DOHH2 (cell line): ENCODE results near the gene ZNF155.
A peak's percentile ranks its signal among the peaks of the same experiment; 100 is the strongest.

Source experiments
- H3F3A ChIP-seq: fragments of 200-600 bp; sonication (generic), shearing (Covaris generic); 2 replicates; pipeline ENCODE4 v1.6.0; 2016; ENCODE audit warnings: antibody characterized with exemption, mild to moderate bottlenecking; ENCODE audit not compliant: control insufficient read depth, insufficient read depth
- H3K27ac ChIP-seq: fragments of 200-600 bp; sonication (generic); 2 replicates; pipeline ENCODE4 v1.5.1; 2014; ENCODE audit warnings: low read depth, mild to moderate bottlenecking, low read length, moderate library complexity
- H3K27me3 ChIP-seq: fragments of 200-600 bp; sonication (generic); 2 replicates; pipeline ENCODE4 v1.6.1; 2014; ENCODE audit warnings: mild to moderate bottlenecking, low read length, mixed read lengths; ENCODE audit not compliant: control insufficient read depth
- H3K36me3 ChIP-seq: fragments of 200-600 bp; sonication (generic); 2 replicates; pipeline ENCODE4 v1.6.1; 2014; ENCODE audit warnings: mild to moderate bottlenecking, low read length, moderate library complexity, mixed read lengths; ENCODE audit not compliant: control insufficient read depth
- H3K4me1 ChIP-seq: fragments of 200-600 bp; sonication (generic); 2 replicates; pipeline ENCODE4 v1.6.1; 2014; ENCODE audit warnings: mild to moderate bottlenecking, low read length, mixed read lengths; ENCODE audit not compliant: control insufficient read depth
- H3K4me2 ChIP-seq: fragments of 200-600 bp; sonication (generic); 2 replicates; pipeline ENCODE4 v1.6.0; 2014; ENCODE audit warnings: mild to moderate bottlenecking, low read length, moderate library complexity
- H3K4me3 ChIP-seq: fragments of 200-600 bp; sonication (generic); 2 replicates; pipeline ENCODE4 v1.5.1; 2014; ENCODE audit warnings: mild to moderate bottlenecking, low read length, mixed read lengths
- H3K79me2 ChIP-seq: fragments of 200-600 bp; sonication (generic); 2 replicates; pipeline ENCODE4 v1.6.1; 2014; ENCODE audit warnings: mild to moderate bottlenecking, low read length, mixed read lengths; ENCODE audit not compliant: control insufficient read depth
- H3K9me2 ChIP-seq: fragments of 200-600 bp; sonication (generic); replicated peaks from 2 replicates; pipeline ENCODE4 v1.6.1; 2014; ENCODE audit warnings: mild to moderate bottlenecking, low read length, mixed read lengths; ENCODE audit not compliant: control insufficient read depth
- H3K9me3 ChIP-seq: fragments of 200-600 bp; sonication (generic); 2 replicates; pipeline ENCODE4 v1.6.1; 2014; ENCODE audit warnings: antibody characterized with exemption, low read length, mixed read lengths; ENCODE audit not compliant: control insufficient read depth, insufficient read depth
- H4K20me1 ChIP-seq: fragments of 200-600 bp; sonication (generic); 2 replicates; pipeline ENCODE4 v1.6.0; 2014; ENCODE audit warnings: low read depth, mild to moderate bottlenecking, antibody characterized with exemption, low read length, moderate library complexity; ENCODE audit not compliant: control insufficient read depth, insufficient read depth
- EZH2phosphoT487 ChIP-seq: fragments of 200-600 bp; sonication (generic); IDR thresholded peaks from 2 replicates; pipeline ENCODE4 v1.6.1; 2017; ENCODE audit warnings: borderline replicate concordance, mild to moderate bottlenecking, antibody characterized with exemption, low read length, moderate library complexity, mixed read lengths
- TF ChIP-seq, protein P1 (sequence below): fragments of 200-600 bp; sonication (generic); IDR thresholded peaks from one replicate; pipeline ENCODE4 v1.5.1; 2014; ENCODE audit warnings: antibody characterized with exemption, mild to moderate bottlenecking, low read depth, low read length; ENCODE audit not compliant: poor library complexity, severe bottlenecking

ZNF155 gene

DNA sequence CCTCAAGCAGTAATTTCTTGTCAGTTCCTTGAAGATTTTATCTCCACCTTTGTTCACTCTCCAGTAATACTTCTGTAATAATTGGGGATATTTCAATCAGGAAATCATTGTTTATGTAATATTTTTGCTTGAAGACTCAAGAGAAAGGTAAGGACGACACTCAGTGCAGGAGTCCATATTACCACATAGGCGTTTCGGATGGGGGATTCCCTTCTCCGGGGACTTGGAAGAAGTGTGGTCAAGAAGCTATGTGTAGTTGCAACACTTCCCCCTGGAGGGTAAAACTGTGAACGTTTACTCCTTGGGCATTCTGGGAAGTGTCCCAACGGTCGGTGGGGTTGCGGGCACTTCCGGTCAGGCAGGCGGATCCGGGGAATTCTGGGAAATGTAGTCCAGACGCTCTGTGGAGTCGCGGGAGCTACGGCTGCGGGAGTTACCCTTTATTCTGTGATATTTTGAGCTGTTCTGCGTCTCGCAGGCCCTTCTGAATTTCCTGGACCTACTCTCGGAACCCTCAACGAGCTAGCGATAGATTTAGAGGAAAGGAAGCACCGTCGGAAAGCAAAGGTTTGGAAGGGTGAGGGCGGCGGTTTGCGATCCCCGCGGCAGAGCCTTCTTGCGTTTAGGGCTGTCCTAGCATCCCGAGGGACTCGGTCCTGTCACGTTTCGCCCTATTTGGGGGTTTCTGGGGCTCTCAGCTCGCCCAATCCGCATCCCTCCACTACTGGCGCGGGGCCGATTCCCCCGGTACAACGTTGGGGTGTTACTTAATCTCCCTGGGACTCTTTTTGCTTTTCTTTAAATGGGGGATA, 32.9 kb upstream of the ZNF155 start, which contains the start of gene ZNF221:
Gene ZNF221 (plus strand): TSS at position 395 of the 812 bp plus-strand sequence. CDS start 11,499 bp downstream, outside the sequence.
- Histone ChIP-seq H3K27me3 (no peaks in the 10 kb centered on the region), H3K9me2 (no peaks in the 10 kb centered on the region), H3F3A (no peaks in the 10 kb centered on the region), H3K4me2 (peak within 1 kb of the TSS; percentile 65), H3K79me2 (no peaks in the 10 kb centered on the region), H4K20me1 (no peaks in the 10 kb centered on the region), H3K36me3 (no peaks in the 10 kb centered on the region), H3K4me1 (0 out of 2 replicates have a peak, but pooled peaks cover 3% of the 10 kb centered on the region), H3K27ac (no peak within 1 kb of the TSS), H3K9me3 (peaks cover 33% of the 10 kb centered on the region; the same call in 1 of the 2 replicates), H3K4me3 (peak within 1 kb of the TSS; percentile 72)
- TF ChIP-seq, protein P1, sequence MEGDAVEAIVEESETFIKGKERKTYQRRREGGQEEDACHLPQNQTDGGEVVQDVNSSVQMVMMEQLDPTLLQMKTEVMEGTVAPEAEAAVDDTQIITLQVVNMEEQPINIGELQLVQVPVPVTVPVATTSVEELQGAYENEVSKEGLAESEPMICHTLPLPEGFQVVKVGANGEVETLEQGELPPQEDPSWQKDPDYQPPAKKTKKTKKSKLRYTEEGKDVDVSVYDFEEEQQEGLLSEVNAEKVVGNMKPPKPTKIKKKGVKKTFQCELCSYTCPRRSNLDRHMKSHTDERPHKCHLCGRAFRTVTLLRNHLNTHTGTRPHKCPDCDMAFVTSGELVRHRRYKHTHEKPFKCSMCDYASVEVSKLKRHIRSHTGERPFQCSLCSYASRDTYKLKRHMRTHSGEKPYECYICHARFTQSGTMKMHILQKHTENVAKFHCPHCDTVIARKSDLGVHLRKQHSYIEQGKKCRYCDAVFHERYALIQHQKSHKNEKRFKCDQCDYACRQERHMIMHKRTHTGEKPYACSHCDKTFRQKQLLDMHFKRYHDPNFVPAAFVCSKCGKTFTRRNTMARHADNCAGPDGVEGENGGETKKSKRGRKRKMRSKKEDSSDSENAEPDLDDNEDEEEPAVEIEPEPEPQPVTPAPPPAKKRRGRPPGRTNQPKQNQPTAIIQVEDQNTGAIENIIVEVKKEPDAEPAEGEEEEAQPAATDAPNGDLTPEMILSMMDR: no peak
- TF ChIP-seq EZH2phosphoT487: no peak

DNA sequence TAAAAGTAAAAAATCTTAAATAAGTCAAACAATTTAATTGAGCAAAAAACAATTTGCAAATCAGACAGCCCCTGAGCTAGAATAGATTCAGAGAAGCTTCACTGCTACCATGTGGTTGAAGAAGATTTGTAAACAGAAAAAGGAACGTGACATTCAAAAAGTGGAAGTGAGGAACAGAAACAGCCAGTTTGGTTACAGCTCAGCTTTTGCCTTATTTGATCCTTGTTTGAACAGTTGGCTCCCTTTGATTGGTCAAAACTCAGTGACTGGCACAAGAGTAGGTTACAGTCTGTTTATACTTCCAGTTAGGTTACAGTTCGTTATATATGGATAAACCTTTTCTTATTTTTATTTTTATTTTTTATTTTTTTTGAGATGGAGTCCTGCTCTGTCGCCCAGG, 27.2 kb upstream of the ZNF155 start:
- no peaks in the 10 kb centered on the region for H3K79me2 ChIP-seq
- TF ChIP-seq EZH2phosphoT487: no peak
- TF ChIP-seq, protein P1: no peak
- no peaks in the 10 kb centered on the region for H4K20me1 ChIP-seq
- H3K9me2 ChIP-seq: no peaks in the 10 kb centered on the region
- no peak overlapping the region for H3K4me3 ChIP-seq
- H3K27ac ChIP-seq: no peak overlapping the region
- H3K4me1 ChIP-seq: no peaks in the 10 kb centered on the region
- no peak overlapping the region for H3K4me2 ChIP-seq
- H3K27me3 ChIP-seq: no peaks in the 10 kb centered on the region
- no peaks in the 10 kb centered on the region for H3F3A ChIP-seq
- peaks cover 20% of the 10 kb centered on the region; the same call in 1 of the 2 replicates for H3K9me3 ChIP-seq
- H3K36me3 ChIP-seq: no peaks in the 10 kb centered on the region

DNA sequence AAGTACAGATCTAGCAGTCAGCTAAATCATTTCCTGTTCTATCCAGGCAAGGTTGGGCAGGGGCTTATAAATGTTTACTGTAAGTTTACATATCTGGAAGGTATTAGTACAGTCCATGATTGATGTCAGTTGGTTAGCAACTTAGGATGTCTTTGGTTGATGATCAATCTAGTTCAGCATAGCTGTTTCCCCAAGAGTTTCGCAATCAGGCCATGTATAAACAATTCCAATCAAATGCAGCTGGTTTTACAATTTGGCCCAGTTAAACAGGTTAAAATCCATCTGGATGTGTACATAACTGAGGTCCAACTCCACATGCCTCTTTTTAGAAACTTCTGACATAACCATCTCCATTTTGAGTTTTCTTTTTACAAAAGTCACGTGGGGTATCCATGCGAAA, 26.1 kb upstream of the ZNF155 start:
- H3K9me2 ChIP-seq: no peaks in the 10 kb centered on the region
- no peak overlapping the region for H3K4me3 ChIP-seq
- H3K4me1 ChIP-seq: no peaks in the 10 kb centered on the region
- H3K9me3 ChIP-seq: peaks cover 14% of the 10 kb centered on the region; the same call in 1 of the 2 replicates
- H3K27me3 ChIP-seq: no peaks in the 10 kb centered on the region
- no peaks in the 10 kb centered on the region for H3K79me2 ChIP-seq
- no peak overlapping the region for H3K4me2 ChIP-seq
- TF ChIP-seq EZH2phosphoT487: no peak
- TF ChIP-seq, protein P1: no peak
- no peaks in the 10 kb centered on the region for H3F3A ChIP-seq
- no peaks in the 10 kb centered on the region for H3K36me3 ChIP-seq
- H4K20me1 ChIP-seq: no peaks in the 10 kb centered on the region
- no peak overlapping the region for H3K27ac ChIP-seq
